ENCODE results near the gene ATP2A2.

The ATP2A2 gene

DNA sequence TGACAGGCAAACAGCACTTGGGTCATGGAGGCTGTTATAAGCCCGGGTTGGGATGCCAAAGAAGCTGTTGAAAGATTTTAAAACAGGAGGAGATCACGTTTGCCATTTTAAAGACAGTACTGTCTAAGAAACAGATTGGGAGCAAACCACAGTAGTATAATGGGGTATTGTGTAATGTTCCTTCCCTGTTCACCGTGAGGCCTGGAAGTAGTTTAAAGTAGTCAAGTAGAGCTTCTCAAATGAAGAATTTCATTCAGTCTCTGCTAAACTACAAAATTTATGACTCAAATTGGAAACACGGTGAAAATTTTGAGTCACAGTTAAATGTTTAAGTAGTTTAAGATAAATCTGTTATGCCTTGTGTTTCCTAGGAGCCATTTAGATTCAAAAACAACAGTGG lies 35.8 kb downstream of the ATP2A2 start:
- no peak for DNase-seq (ENCODE audit: low spot score)
- no peak for TF ChIP-seq CTCF (IDR thresholded peaks at IDR 0.05; ENCODE audit: extremely low read depth, missing control alignments)

DNA sequence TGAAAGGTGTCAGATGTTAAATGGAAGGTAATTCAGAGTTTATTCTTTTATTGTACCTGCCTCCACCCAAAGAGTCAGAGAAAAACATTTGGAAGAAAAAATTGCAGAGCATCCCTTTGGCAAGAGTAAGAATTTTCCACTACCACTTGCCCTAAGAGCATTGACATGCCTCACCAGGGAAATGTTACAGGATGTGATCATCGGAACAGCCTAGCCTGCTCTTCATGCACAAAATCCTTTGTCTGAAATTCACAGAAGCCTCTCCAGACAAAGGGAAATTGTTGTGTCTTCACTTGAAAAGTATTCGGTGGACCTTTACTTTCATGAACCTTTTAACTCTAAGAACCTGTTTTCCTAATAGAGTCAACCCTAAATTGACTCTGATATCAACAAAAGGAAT lies 36.9 kb downstream of the ATP2A2 start:
- TF ChIP-seq CTCF (IDR thresholded peaks at IDR 0.05; ENCODE audit: extremely low read depth, missing control alignments), result no peak
- no peak for DNase-seq (ENCODE audit: low spot score)

- TF ChIP-seq CTCF (IDR thresholded peaks at IDR 0.05; ENCODE audit: extremely low read depth, missing control alignments), result no peak
- DNase-seq (ENCODE audit: low spot score), result no peak
Measured at GRCh38 chr12:110320550-110320949, 39.5 kb downstream of the ATP2A2 start.

DNA sequence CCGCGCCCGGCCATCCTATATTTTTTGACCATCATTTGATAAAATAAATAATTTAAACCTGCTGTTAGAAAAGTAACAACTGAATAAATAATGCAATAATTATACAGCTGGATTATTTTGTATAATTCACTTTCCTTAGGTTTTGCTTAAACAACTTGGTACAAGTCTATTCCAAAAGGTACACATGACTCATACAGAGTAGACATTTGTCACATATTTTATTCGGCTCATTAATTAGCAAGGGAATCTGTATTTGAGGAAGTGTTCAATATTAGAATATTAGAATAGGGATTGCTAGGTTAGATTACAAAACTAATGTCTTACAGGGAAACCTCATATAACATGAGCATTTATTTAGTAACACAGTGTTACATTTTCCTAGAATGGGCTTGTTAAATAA lies 48.7 kb downstream of the ATP2A2 start:
- no peak for TF ChIP-seq CTCF (IDR thresholded peaks at IDR 0.05; ENCODE audit: extremely low read depth, missing control alignments)

DNA sequence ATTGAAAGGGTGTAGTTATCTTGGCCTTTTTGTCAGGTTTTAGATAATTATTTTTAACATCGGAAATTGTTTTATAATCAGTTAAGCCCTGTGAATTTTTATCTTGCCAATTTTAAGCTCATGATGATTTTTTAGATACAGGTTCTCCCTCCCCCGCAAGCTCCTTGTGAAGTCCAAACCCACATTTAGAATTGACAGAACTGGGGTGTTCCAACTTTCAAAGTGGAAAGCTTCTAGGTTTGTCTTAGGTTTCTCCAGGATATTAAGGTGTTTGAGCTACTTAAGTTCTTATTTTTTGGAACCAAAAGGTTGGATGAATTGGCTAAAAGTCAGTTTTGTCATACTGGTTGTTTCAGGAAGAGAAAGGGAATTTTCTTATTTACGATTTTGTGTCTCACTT lies 49.1 kb downstream of the ATP2A2 start:
- no peak for TF ChIP-seq CTCF (IDR thresholded peaks at IDR 0.05; ENCODE audit: extremely low read depth, missing control alignments)
- DNase-seq (ENCODE audit: low spot score), result no peak

More for the DNA sequence above, 48.7 kb downstream of the ATP2A2 start:
- DNase-seq (ENCODE audit: low spot score), result no peak

DNA sequence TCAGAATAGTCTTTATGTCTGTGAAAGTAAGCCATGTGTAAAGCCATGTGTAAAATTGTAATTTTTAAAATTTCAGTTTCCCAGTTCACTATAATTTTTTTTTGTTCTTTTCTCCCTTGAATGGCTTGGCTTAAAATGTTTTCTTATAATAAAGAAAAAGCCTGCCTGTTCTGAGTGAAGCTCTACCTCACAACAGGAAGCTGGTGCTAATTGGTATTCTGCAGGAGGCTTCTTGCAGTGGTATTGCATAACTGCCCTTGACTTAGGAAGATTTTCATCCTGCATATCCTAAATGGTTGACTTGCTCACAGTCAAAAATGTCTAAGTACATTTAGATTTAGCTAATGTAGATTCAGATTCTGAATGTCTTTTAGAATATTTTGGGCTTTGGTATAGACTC lies 49.5 kb downstream of the ATP2A2 start:
- no peak for DNase-seq (ENCODE audit: low spot score)
- TF ChIP-seq CTCF (IDR thresholded peaks at IDR 0.05; ENCODE audit: extremely low read depth, missing control alignments), result no peak

DNA sequence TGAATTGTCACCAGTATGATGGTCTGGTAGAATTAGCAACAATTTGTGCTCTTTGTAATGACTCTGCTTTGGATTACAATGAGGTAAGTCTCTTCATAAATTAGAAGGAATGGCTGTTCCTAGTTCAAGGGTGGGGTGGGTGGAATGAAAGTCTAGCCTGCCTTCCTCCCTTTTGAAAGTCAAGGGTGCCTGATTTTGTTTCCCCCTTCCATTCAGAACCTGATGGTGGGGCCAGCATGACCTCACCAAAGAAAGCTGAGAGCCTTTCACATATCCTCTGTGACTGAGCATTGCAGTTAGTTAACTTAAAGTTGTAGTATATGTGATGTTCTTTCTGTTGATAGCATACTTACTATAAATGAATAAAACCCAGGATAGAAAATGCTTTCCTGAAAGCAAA lies 52.2 kb downstream of the ATP2A2 start:
- no peak for TF ChIP-seq CTCF (IDR thresholded peaks at IDR 0.05; ENCODE audit: extremely low read depth, missing control alignments)
- DNase-seq (ENCODE audit: low spot score), result no peak
